ENCODE measurements around the gene SMYD3. TPM values are rescaled to one million over a fixed set of nuclear protein-coding genes. Genes with fewer than 3 reads are reported as not detected.

The SMYD3 gene
- total and polyA plus RNA-seq, 2 donors (not counting 1 experiment from before 2014, with no cell fraction given): 9.7 to 37.2 TPM

DNA sequence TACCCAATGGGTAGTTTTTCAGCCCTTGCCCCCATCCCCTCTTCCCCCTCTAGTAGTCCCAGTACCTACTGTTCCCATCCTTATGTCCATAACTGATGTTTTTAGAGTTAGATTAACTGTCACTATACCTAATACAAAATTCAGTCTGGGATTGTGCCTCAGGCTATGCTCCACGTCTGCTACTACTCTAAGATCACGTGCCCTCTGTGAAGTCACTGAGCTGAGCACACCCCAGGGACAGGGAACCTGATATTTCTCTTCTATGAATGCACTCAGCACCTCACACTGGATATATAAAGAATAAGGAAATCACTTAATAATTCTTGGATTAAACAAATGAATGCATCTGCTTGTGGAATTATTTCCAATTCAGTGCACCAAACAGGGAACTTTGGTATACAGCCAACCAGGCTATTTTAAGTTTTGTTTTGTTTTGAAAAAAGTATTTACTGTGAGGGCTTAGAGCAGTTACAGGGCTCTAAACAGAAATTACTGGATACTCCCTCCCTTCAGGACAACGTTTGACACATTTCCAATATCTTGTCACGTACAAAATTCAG is 307.9 kb downstream of the SMYD3 start:
- DNase-seq (no peak), ATAC-seq (ENCODE audit: low read depth) (no peak)
- no peaks in the 10 kb centered on the region for H3K4me1 ChIP-seq (ENCODE audit: control insufficient read depth in 2 of 2, insufficient read depth in 2 of 2, low read length in 2 of 2)
- no peaks in the 10 kb centered on the region for H3K79me2 ChIP-seq (ENCODE audit: control insufficient read depth, insufficient read depth, low read length)
- no peaks in the 10 kb centered on the region for H3K9me3 Mint-ChIP-seq (ENCODE audit: insufficient read depth)
- H3K9ac ChIP-seq (ENCODE audit: low read length): no peak overlapping the region
- no peaks in the 10 kb centered on the region for H3K9me3 ChIP-seq (ENCODE audit: control extremely low read depth in 1 of 3, control insufficient read depth in 2 of 3, insufficient read depth in 1 of 3, low read length in 2 of 3)
- H3K4me1 Mint-ChIP-seq: no peaks in the 10 kb centered on the region
- no peaks in the 10 kb centered on the region for H3K27me3 Mint-ChIP-seq
- no peak overlapping the region for H3K27ac ChIP-seq (ENCODE audit: low read length in 2 of 2)
- intact Hi-C loops (cut with micrococcal nuclease): no loop called here
- no peaks in the 10 kb centered on the region for H3K27me3 ChIP-seq (replicated peaks in 1 of 4; ENCODE audit: control extremely low read depth in 1 of 4, control insufficient read depth in 3 of 4, insufficient read depth in 4 of 4, low read length in 3 of 4)
- no peak overlapping the region for H3K4me2 ChIP-seq (replicated peaks; ENCODE audit: low read depth, low read length, poor library complexity, severe bottlenecking)
- H3K4me3 ChIP-seq (ENCODE audit: control extremely low read depth in 1 of 5, extremely low read depth in 1 of 5, insufficient read depth in 1 of 5, low read depth in 2 of 5, low read length in 4 of 5): no peak overlapping the region
- TF ChIP-seq, protein P1, sequence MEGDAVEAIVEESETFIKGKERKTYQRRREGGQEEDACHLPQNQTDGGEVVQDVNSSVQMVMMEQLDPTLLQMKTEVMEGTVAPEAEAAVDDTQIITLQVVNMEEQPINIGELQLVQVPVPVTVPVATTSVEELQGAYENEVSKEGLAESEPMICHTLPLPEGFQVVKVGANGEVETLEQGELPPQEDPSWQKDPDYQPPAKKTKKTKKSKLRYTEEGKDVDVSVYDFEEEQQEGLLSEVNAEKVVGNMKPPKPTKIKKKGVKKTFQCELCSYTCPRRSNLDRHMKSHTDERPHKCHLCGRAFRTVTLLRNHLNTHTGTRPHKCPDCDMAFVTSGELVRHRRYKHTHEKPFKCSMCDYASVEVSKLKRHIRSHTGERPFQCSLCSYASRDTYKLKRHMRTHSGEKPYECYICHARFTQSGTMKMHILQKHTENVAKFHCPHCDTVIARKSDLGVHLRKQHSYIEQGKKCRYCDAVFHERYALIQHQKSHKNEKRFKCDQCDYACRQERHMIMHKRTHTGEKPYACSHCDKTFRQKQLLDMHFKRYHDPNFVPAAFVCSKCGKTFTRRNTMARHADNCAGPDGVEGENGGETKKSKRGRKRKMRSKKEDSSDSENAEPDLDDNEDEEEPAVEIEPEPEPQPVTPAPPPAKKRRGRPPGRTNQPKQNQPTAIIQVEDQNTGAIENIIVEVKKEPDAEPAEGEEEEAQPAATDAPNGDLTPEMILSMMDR (IDR thresholded peaks at IDR 0.05): no peak
- no peak for TF ChIP-seq EZH2 (IDR thresholded peaks at IDR 0.05; ENCODE audit: borderline replicate concordance, insufficient read depth, low read depth, low read length, poor library complexity, severe bottlenecking)
- WGBS (ENCODE audit: insufficient coverage): 100% methylated on average over 3 of the region's 4 CpGs
- H3K4me3 Mint-ChIP-seq: no peak overlapping the region
- no peak overlapping the region for H2AFZ ChIP-seq (ENCODE audit: insufficient read depth, low read depth, low read length, poor library complexity, severe bottlenecking)
- ChIA-PET CTCF (no interaction called here), POLR2A (no interaction called here)
- H3K36me3 ChIP-seq (replicated peaks in 1 of 2; ENCODE audit: control extremely low read depth in 1 of 2, control insufficient read depth in 1 of 2, extremely low read depth in 1 of 2, insufficient read depth in 2 of 2, low read length in 1 of 2): no peaks in the 10 kb centered on the region
- no peaks in the 10 kb centered on the region for H4K20me1 ChIP-seq (ENCODE audit: control insufficient read depth, insufficient read depth, low read length, poor library complexity, severe bottlenecking)
- H3K27ac Mint-ChIP-seq: no peak overlapping the region

DNA sequence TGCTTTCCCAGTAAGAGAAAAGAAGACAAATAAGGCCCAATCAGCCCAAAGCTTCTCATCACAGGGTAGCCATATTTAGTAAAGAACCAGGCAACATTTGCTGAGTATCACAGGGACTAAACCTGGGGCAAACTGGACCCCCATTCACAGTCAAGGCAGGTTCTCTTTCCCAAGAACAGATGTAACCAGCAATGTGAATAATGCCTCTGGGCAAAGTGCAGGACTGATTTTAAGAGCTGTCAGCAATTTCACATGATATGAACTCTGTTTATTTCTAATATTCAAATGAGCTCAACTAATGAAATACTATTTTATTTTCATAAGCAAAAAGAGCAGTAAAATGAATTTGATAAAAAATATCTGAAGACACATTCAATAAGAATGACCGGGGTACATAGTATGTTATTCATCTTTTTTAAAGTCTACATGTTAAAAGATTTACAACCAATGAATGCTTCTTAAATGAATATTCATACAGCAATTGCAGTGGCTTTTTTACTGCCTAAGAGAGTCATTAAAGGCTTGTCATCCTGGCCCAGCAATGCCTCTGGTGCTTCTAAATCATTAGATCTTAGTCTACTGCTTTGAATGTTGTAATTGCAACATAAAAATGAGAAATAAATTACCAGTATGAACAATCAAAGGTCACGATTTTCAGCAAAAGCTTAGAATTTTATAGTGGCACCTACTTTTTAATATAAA is 308.8 kb downstream of the SMYD3 start:
- intact Hi-C loops (cut with micrococcal nuclease): no loop called here
- H3K4me2 ChIP-seq (replicated peaks; ENCODE audit: low read depth, low read length, poor library complexity, severe bottlenecking): no peak overlapping the region
- no peak overlapping the region for H3K4me3 ChIP-seq (ENCODE audit: control extremely low read depth in 1 of 5, extremely low read depth in 1 of 5, insufficient read depth in 1 of 5, low read depth in 2 of 5, low read length in 4 of 5)
- POLR2A ChIA-PET: no interaction called here
- no peak overlapping the region for H3K27ac ChIP-seq (ENCODE audit: low read length in 2 of 2)
- no peaks in the 10 kb centered on the region for H3K79me2 ChIP-seq (ENCODE audit: control insufficient read depth, insufficient read depth, low read length)
- no peaks in the 10 kb centered on the region for H4K20me1 ChIP-seq (ENCODE audit: control insufficient read depth, insufficient read depth, low read length, poor library complexity, severe bottlenecking)
- ATAC-seq (ENCODE audit: low read depth): no peak
- H2AFZ ChIP-seq (ENCODE audit: insufficient read depth, low read depth, low read length, poor library complexity, severe bottlenecking): no peak overlapping the region
- H3K4me1 ChIP-seq (ENCODE audit: control insufficient read depth in 2 of 2, insufficient read depth in 2 of 2, low read length in 2 of 2): no peaks in the 10 kb centered on the region
- no CpG with 5 or more reads among the region's 2 CpGs for WGBS (ENCODE audit: insufficient coverage)
- H3K4me1 Mint-ChIP-seq: no peaks in the 10 kb centered on the region
- CTCF ChIA-PET: no interaction called here
- no peak overlapping the region for H3K9ac ChIP-seq (ENCODE audit: low read length)
- DNase-seq: no peak
- TF ChIP-seq, protein P1 (IDR thresholded peaks at IDR 0.05): no peak
- no peak for TF ChIP-seq EZH2 (IDR thresholded peaks at IDR 0.05; ENCODE audit: borderline replicate concordance, insufficient read depth, low read depth, low read length, poor library complexity, severe bottlenecking)
- no peak overlapping the region for H3K27ac Mint-ChIP-seq
- H3K9me3 ChIP-seq (ENCODE audit: control extremely low read depth in 1 of 3, control insufficient read depth in 2 of 3, insufficient read depth in 1 of 3, low read length in 2 of 3): no peaks in the 10 kb centered on the region
- no peaks in the 10 kb centered on the region for H3K27me3 Mint-ChIP-seq
- H3K27me3 ChIP-seq (replicated peaks in 1 of 4; ENCODE audit: control extremely low read depth in 1 of 4, control insufficient read depth in 3 of 4, insufficient read depth in 4 of 4, low read length in 3 of 4): no peaks in the 10 kb centered on the region
- H3K9me3 Mint-ChIP-seq (ENCODE audit: insufficient read depth): no peaks in the 10 kb centered on the region
- H3K36me3 ChIP-seq (replicated peaks in 1 of 2; ENCODE audit: control extremely low read depth in 1 of 2, control insufficient read depth in 1 of 2, extremely low read depth in 1 of 2, insufficient read depth in 2 of 2, low read length in 1 of 2): no peaks in the 10 kb centered on the region
- no peak overlapping the region for H3K4me3 Mint-ChIP-seq
